ENCODE results near the gene SCRN1.

The SCRN1 gene

GRCh38 chr7:29991937-29992336, 2.3 kb upstream of the SCRN1 start:
- no peak overlapping the region for H3K27ac ChIP-seq
- DNase-seq (ENCODE audit: low spot score): no peak
- H3K4me3 ChIP-seq: no peak overlapping the region
- TF ChIP-seq CTCF (IDR thresholded peaks at IDR 0.05): no peak

- H3K27ac ChIP-seq: no peak overlapping the region
- no peak for TF ChIP-seq CTCF (IDR thresholded peaks at IDR 0.05)
- DNase-seq (ENCODE audit: low spot score): no peak
- H3K4me3 ChIP-seq: no peak overlapping the region
Observed at GRCh38 chr7:29990931-29991330, 1.3 kb upstream of the SCRN1 start.

GRCh38 chr7:29988424-29989256, 961 bp downstream of the SCRN1 start:
- H3K4me3 ChIP-seq: peak overlapping the region; percentile 88
- peak overlapping the region; percentile 85 to 89 for H3K27ac ChIP-seq
- no peak for TF ChIP-seq CTCF (IDR thresholded peaks at IDR 0.05)
- DNase-seq (ENCODE audit: low spot score): peak; percentile 74

- Histone ChIP-seq H3K4me3 (peak overlapping the region; percentile 88), H3K27ac (peak overlapping the region; percentile 61 to 89)
- no peak for TF ChIP-seq CTCF (IDR thresholded peaks at IDR 0.05)
- no peak for DNase-seq (ENCODE audit: low spot score)
Observed at GRCh38 chr7:29987811-29988317, 1.7 kb downstream of the SCRN1 start.

GRCh38 chr7:29987083-29987482, 2.5 kb downstream of the SCRN1 start:
- H3K27ac ChIP-seq: peak overlapping the region; percentile 61 to 89
- TF ChIP-seq CTCF (IDR thresholded peaks at IDR 0.05): no peak
- no peak for DNase-seq (ENCODE audit: low spot score)
- H3K4me3 ChIP-seq: peak overlapping the region; percentile 88

GRCh38 chr7:29980151-29980550, 9.4 kb downstream of the SCRN1 start:
- Histone ChIP-seq H3K27ac (no peak overlapping the region), H3K4me3 (no peak overlapping the region)
- DNase-seq (ENCODE audit: low spot score): no peak
- no peak for TF ChIP-seq CTCF (IDR thresholded peaks at IDR 0.05)
